Measurements from ENCODE around the gene TAF5L. TPM values are rescaled to one million over a fixed set of nuclear protein-coding genes. Genes with fewer than 3 reads are reported as not detected.

The TAF5L gene
- polyA plus RNA-seq, 5 donors: 16.5 to 19.2 (median 18.5) TPM

Other genes starting within 250 kb of the TAF5L start
- 100 to 1,000 TPM in 1 of 5 donors, 10 to 100 TPM in 1, 1 to 10 TPM in 2, under 1 TPM in 1; 0.40 to 541 (median 3.9) TPM for gene ACTA1, start 192.0 kb downstream of the TAF5L start, polyA plus RNA-seq (ENCODE audit: insufficient read depth in 1 of 5, insufficient read length in 5 of 5, low replicate concordance in 1 of 5)
- 10 to 100 TPM; 37.6 to 52.5 (median 43.1) TPM for gene NUP133, start 117.8 kb downstream of the TAF5L start, polyA plus RNA-seq (ENCODE audit: insufficient read depth in 1 of 5, insufficient read length in 5 of 5, low replicate concordance in 1 of 5)
- gene ABCB10, start 67.4 kb downstream of the TAF5L start, polyA plus RNA-seq (ENCODE audit: insufficient read depth in 1 of 5, insufficient read length in 5 of 5, low replicate concordance in 1 of 5): 10 to 100 TPM; 17.8 to 25.7 (median 19.0) TPM
- 1 to 10 TPM; 5.7 to 7.8 (median 6.6) TPM for gene URB2, start 125 bp upstream of the TAF5L start, polyA plus RNA-seq (ENCODE audit: insufficient read depth in 1 of 5, insufficient read length in 5 of 5, low replicate concordance in 1 of 5)